Left ventricle myocardium inferior (tissue), 1 donor: ENCODE measurements around the gene DGKQ. TPM values are rescaled to one million over a fixed set of nuclear protein-coding genes. Genes with fewer than 3 reads are reported as not detected.

Source experiments
- DNase-seq: peaks from one replicate; pipeline ENCODE4 v3.0.0-alpha.2; 2020
- H3K27ac ChIP-seq: fragments of 200-600 bp; replicated peaks from 2 replicates; pipeline ENCODE4 v1.8.0; 2021
- H3K27me3 ChIP-seq: fragments of 200-600 bp; 2 replicates; pipeline ENCODE4 v1.8.0; 2021; ENCODE audit warnings: low read depth
- H3K36me3 ChIP-seq: fragments of 200-600 bp; 2 replicates; pipeline ENCODE4 v1.8.0; 2021
- H3K4me1 ChIP-seq: fragments of 200-600 bp; 2 replicates; pipeline ENCODE4 v1.8.0; 2021
- H3K4me3 ChIP-seq: fragments of 200-600 bp; 2 replicates; pipeline ENCODE4 v1.8.0; 2021; ENCODE audit warnings: mild to moderate bottlenecking, moderate library complexity
- H3K9me3 ChIP-seq: fragments of 200-600 bp; replicated peaks from 2 replicates; pipeline ENCODE4 v1.8.0; 2021
- CTCF ChIP-seq: fragments of 200-600 bp; IDR thresholded peaks from 2 replicates; pipeline ENCODE4 v1.8.0; 2021; ENCODE audit warnings: antibody characterized with exemption, mild to moderate bottlenecking, borderline replicate concordance
- intact Hi-C: fragments of 100-400 bp; cut with micrococcal nuclease; formaldehyde crosslinking; loops from one replicate; pipeline ENCODE4 v1.11.0; 2022
- total RNA-seq: library from RNA; stranded (reverse); fragmentation: NEBNext Ultra II Directional; extraction: Animal tissue kit (Norgen Biotek cat#: 25700); gene quantifications from one replicate; pipeline ENCODE4 v1.2.1, GENCODE V29; 2021
- donor health status: DM: no; HTN: yes; CAD: no; lungs with severe emphysema.

DGKQ gene
- total RNA-seq, 1 donor from 2014 or later: 3.5 TPM

GRCh38 chr4:967113-968104, 6.0 kb downstream of the DGKQ start:
- peak overlapping the region; percentile 7 for H3K4me3 ChIP-seq
- TF ChIP-seq CTCF: no peak
- peaks cover 14% of the 10 kb centered on the region for H3K27me3 ChIP-seq

GRCh38 chr4:966266-967112, 6.9 kb downstream of the DGKQ start:
- DNase-seq: no peak
- intact Hi-C loops: no loop called here
- H3K9me3 ChIP-seq: no peaks in the 10 kb centered on the region
- no peak overlapping the region for H3K27ac ChIP-seq
- H3K36me3 ChIP-seq: peaks cover 41% of the 10 kb centered on the region
- no peak for TF ChIP-seq CTCF
- peaks cover 14% of the 10 kb centered on the region for H3K27me3 ChIP-seq
- no peak overlapping the region for H3K4me3 ChIP-seq
- peaks cover 20% of the 10 kb centered on the region for H3K4me1 ChIP-seq

More at GRCh38 chr4:967113-968104, 6.0 kb downstream of the DGKQ start:
- H3K36me3 ChIP-seq: peaks cover 32% of the 10 kb centered on the region
- no peaks in the 10 kb centered on the region for H3K9me3 ChIP-seq
- intact Hi-C loops: no loop called here
- peaks cover 29% of the 10 kb centered on the region for H3K4me1 ChIP-seq
- no peak for DNase-seq
- no peak overlapping the region for H3K27ac ChIP-seq

GRCh38 chr4:965766-966134, 7.6 kb downstream of the DGKQ start:
- intact Hi-C loops: no loop called here
- DNase-seq: no peak
- H3K36me3 ChIP-seq: peaks cover 44% of the 10 kb centered on the region

GRCh38 chr4:965048-965765, 8.2 kb downstream of the DGKQ start:
- Histone ChIP-seq H3K27me3 (peaks cover 14% of the 10 kb centered on the region), H3K9me3 (no peaks in the 10 kb centered on the region), H3K36me3 (peaks cover 44% of the 10 kb centered on the region), H3K4me3 (no peak overlapping the region), H3K4me1 (peaks cover 13% of the 10 kb centered on the region), H3K27ac (no peak overlapping the region)
- no peak for TF ChIP-seq CTCF
- intact Hi-C loops: no loop called here
- DNase-seq: no peak

More at GRCh38 chr4:965766-966134, 7.6 kb downstream of the DGKQ start:
- Histone ChIP-seq H3K27ac (no peak overlapping the region), H3K9me3 (no peaks in the 10 kb centered on the region), H3K27me3 (peaks cover 14% of the 10 kb centered on the region), H3K4me3 (no peak overlapping the region), H3K4me1 (peaks cover 13% of the 10 kb centered on the region)
- TF ChIP-seq CTCF: no peak

GRCh38 chr4:964346-965025, 8.9 kb downstream of the DGKQ start:
- intact Hi-C loops: no loop called here
- peaks cover 44% of the 10 kb centered on the region for H3K36me3 ChIP-seq
- peaks cover 13% of the 10 kb centered on the region for H3K4me1 ChIP-seq
- H3K9me3 ChIP-seq: no peaks in the 10 kb centered on the region
- no peak for DNase-seq
- no peak overlapping the region for H3K27ac ChIP-seq
- no peak overlapping the region for H3K4me3 ChIP-seq
- H3K27me3 ChIP-seq: peaks cover 14% of the 10 kb centered on the region
- no peak for TF ChIP-seq CTCF
